Measurements from ENCODE around the gene OR5B2.

OR5B2 gene

GRCh38 chr11:58451585-58451984 is 23.7 kb upstream of the OR5B2 start:
- Histone ChIP-seq H3K4me3 (ENCODE audit: low read depth, low read length) (no peak overlapping the region), H3K36me3 (ENCODE audit: control insufficient read depth in 2 of 2, insufficient read depth in 1 of 2, low read length in 2 of 2) (no peaks in the 10 kb centered on the region), H3K4me1 (ENCODE audit: control insufficient read depth, insufficient read depth, low read length) (no peaks in the 10 kb centered on the region), H3K27ac (ENCODE audit: extremely low read depth, low read depth, low read length) (no peak overlapping the region), H3K9me3 (ENCODE audit: control insufficient read depth, insufficient read depth, low read depth, low read length) (no peaks in the 10 kb centered on the region)
- TF ChIP-seq TCF7L2 (IDR thresholded peaks at IDR 0.05; ENCODE audit: borderline replicate concordance, low read depth, low read length) = no peak
- no peak for TF ChIP-seq ZBTB10 (tag by site-specific recombination; IDR thresholded peaks at IDR 0.05)
- no peak for TF ChIP-seq ZNF19 (tag by site-specific recombination; IDR thresholded peaks at IDR 0.05; ENCODE audit: low read depth)
- no peak for TF ChIP-seq ZNF155 (tag by site-specific recombination; IDR thresholded peaks at IDR 0.05)
- no peak for TF ChIP-seq ZNF426 (tag by site-specific recombination; IDR thresholded peaks at IDR 0.05)
- no peak for TF ChIP-seq IKZF3 (tag by site-specific recombination; IDR thresholded peaks at IDR 0.05)
- TF ChIP-seq GLI2 (tag by site-specific recombination; IDR thresholded peaks at IDR 0.05; ENCODE audit: borderline replicate concordance, low read depth) = no peak
- no peak for TF ChIP-seq KLF16 (tag by site-specific recombination; IDR thresholded peaks at IDR 0.05)
- POLR2A ChIA-PET = no interaction called here
- CTCF ChIA-PET = interaction anchor here (0.7 kb wide), 1 partner anchor 378 kb away, joined by 4 read pairs; no protein-coding TSS in a partner anchor

GRCh38 chr11:58446294-58446693 is 18.4 kb upstream of the OR5B2 start:
- ChIA-PET POLR2A (no interaction called here), CTCF (interaction anchor here (0.7 to 1.9 kb wide), 2 partner anchors 24 to 78 kb away, joined by 3 to 4 read pairs; no protein-coding TSS in a partner anchor)
- Histone ChIP-seq H3K36me3 (ENCODE audit: control insufficient read depth in 2 of 2, insufficient read depth in 1 of 2, low read length in 2 of 2) (no peaks in the 10 kb centered on the region), H3K4me1 (ENCODE audit: control insufficient read depth, insufficient read depth, low read length) (no peaks in the 10 kb centered on the region), H3K27ac (ENCODE audit: extremely low read depth, low read depth, low read length) (no peak overlapping the region), H3K4me3 (ENCODE audit: low read depth, low read length) (no peak overlapping the region), H3K9me3 (ENCODE audit: control insufficient read depth, insufficient read depth, low read depth, low read length) (no peaks in the 10 kb centered on the region)
- TF ChIP-seq IKZF3 (tag by site-specific recombination; IDR thresholded peaks at IDR 0.05) (no peak), OSR2 (tag by site-specific recombination; IDR thresholded peaks at IDR 0.05) (no peak), BCL11B (tag by site-specific recombination; IDR thresholded peaks at IDR 0.05; ENCODE audit: low read depth) (no peak), ZNF514 (tag by site-specific recombination; IDR thresholded peaks at IDR 0.05) (no peak)

DNA sequence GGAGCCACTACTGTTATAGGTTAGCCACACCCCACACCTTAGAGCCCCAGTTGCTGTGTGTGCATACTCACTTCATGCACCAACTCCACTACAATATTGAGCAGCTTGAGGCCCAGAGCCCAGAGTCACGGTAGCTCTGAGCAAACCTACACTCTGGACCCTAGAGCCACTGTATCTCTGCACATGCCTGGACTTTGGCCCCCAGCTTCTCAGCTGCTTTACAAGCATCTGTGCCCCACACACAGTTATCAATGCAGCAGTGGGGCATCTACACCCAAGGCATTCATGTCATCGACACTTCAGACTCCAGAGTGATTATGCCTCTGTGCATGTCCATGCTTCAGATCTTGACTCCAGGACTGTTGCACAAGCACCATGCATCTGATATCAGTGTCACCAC is 16.4 kb upstream of the OR5B2 start:
- H3K4me3 ChIP-seq (ENCODE audit: low read depth, low read length) = no peak overlapping the region
- no peak overlapping the region for H3K27ac ChIP-seq (ENCODE audit: extremely low read depth, low read depth, low read length)
- H3K36me3 ChIP-seq (ENCODE audit: control insufficient read depth in 2 of 2, insufficient read depth in 1 of 2, low read length in 2 of 2) = no peaks in the 10 kb centered on the region
- H3K4me1 ChIP-seq (ENCODE audit: control insufficient read depth, insufficient read depth, low read length) = no peaks in the 10 kb centered on the region
- TF ChIP-seq ZNF184 (tag by site-specific recombination; IDR thresholded peaks at IDR 0.05) = no peak
- no peaks in the 10 kb centered on the region for H3K9me3 ChIP-seq (ENCODE audit: control insufficient read depth, insufficient read depth, low read depth, low read length)
- ChIA-PET CTCF (no interaction called here), POLR2A (no interaction called here)

GRCh38 chr11:58442136-58442535 is 14.2 kb upstream of the OR5B2 start, which contains the start of gene OR5B12:
TSS of gene OR5B12 (minus strand) at chr11:58442236. CDS start at chr11:58440151, 2,085 bp downstream.
- ChIA-PET CTCF (no interaction called here), POLR2A (no interaction called here)
- Histone ChIP-seq H3K4me3 (ENCODE audit: low read depth, low read length) (no peak within 1 kb of the TSS), H3K4me1 (ENCODE audit: control insufficient read depth, insufficient read depth, low read length) (no peaks in the 10 kb centered on the region), H3K9me3 (ENCODE audit: control insufficient read depth, insufficient read depth, low read depth, low read length) (no peaks in the 10 kb centered on the region), H3K27ac (ENCODE audit: extremely low read depth, low read depth, low read length) (no peak within 1 kb of the TSS), H3K36me3 (ENCODE audit: control insufficient read depth in 2 of 2, insufficient read depth in 1 of 2, low read length in 2 of 2) (no peaks in the 10 kb centered on the region)
- TF ChIP-seq, protein P1, sequence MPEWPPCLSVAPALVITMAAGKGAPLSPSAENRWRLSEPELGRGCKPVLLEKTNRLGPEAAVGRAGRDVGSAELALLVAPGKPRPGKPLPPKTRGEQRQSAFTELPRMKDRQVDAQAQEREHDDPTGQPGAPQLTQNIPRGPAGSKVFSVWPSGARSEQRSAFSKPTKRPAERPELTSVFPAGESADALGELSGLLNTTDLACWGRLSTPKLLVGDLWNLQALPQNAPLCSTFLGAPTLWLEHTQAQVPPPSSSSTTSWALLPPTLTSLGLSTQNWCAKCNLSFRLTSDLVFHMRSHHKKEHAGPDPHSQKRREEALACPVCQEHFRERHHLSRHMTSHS (tag by site-specific recombination; IDR thresholded peaks at IDR 0.05) = no peak
- TF ChIP-seq ZBTB1 (tag by site-specific recombination; IDR thresholded peaks at IDR 0.05) = no peak
- no peak for TF ChIP-seq ZNF843 (tag by site-specific recombination; IDR thresholded peaks at IDR 0.05)
